ENCODE results near the gene STK39. TPM values are rescaled to one million over a fixed set of nuclear protein-coding genes. Genes with fewer than 3 reads are reported as not detected.

Gene STK39
- total RNA-seq, 2 experiments from 2014 or later: 7.9 to 9.5 TPM

- Mint-ChIP-seq H3K4me1 (ENCODE audit: low read depth) (no peaks in the 10 kb centered on the region), H3K27ac (no peak overlapping the region), H3K9me3 (no peaks in the 10 kb centered on the region), H3K36me3 (ENCODE audit: low read depth) (peaks cover 26% of the 10 kb centered on the region), H3K4me3 (no peak overlapping the region), H3K27me3 (no peaks in the 10 kb centered on the region)
- ATAC-seq (ENCODE audit: poor library complexity) (no peak), DNase-seq (no peak)
- H3K27ac ChIP-seq (ENCODE audit: low read depth in 1 of 2, low read length in 2 of 2): no peak overlapping the region
- H3K36me3 ChIP-seq (ENCODE audit: insufficient read depth, low read length): peaks cover 45% of the 10 kb centered on the region
- POLR2A ChIA-PET: no interaction called here
- no peaks in the 10 kb centered on the region for H3K27me3 ChIP-seq (ENCODE audit: control insufficient read depth in 1 of 2, insufficient read depth in 2 of 2, low read length in 2 of 2)
- H3K4me1 ChIP-seq (ENCODE audit: insufficient read depth, low read length): no peaks in the 10 kb centered on the region
- intact Hi-C loops (cut with DNase I, micrococcal nuclease): no loop called here
- H3K9me3 ChIP-seq (ENCODE audit: control insufficient read depth in 1 of 2, insufficient read depth in 1 of 2, low read length in 2 of 2): no peaks in the 10 kb centered on the region
- TF ChIP-seq CTCF (IDR thresholded peaks at IDR 0.05): no peak
- H3K4me3 ChIP-seq (ENCODE audit: low read length): no peak overlapping the region
- CTCF ChIA-PET: no interaction called here
These were observed 126.7 kb downstream of the STK39 start for GRCh38 chr2:168120730-168121129.

GRCh38 chr2:168120310-168120709 lies 127.1 kb downstream of the STK39 start:
- no peak for TF ChIP-seq CTCF (IDR thresholded peaks at IDR 0.05)
- ATAC-seq (ENCODE audit: poor library complexity) (no peak), DNase-seq (no peak)
- Histone ChIP-seq H3K4me3 (ENCODE audit: low read length) (no peak overlapping the region), H3K27ac (ENCODE audit: low read depth in 1 of 2, low read length in 2 of 2) (no peak overlapping the region), H3K36me3 (ENCODE audit: insufficient read depth, low read length) (peaks cover 44% of the 10 kb centered on the region), H3K9me3 (ENCODE audit: control insufficient read depth in 1 of 2, insufficient read depth in 1 of 2, low read length in 2 of 2) (no peaks in the 10 kb centered on the region), H3K4me1 (ENCODE audit: insufficient read depth, low read length) (no peaks in the 10 kb centered on the region), H3K27me3 (ENCODE audit: control insufficient read depth in 1 of 2, insufficient read depth in 2 of 2, low read length in 2 of 2) (no peaks in the 10 kb centered on the region)
- Mint-ChIP-seq H3K4me3 (no peak overlapping the region), H3K9me3 (no peaks in the 10 kb centered on the region), H3K4me1 (ENCODE audit: low read depth) (no peaks in the 10 kb centered on the region), H3K36me3 (ENCODE audit: low read depth) (peaks cover 26% of the 10 kb centered on the region), H3K27me3 (no peaks in the 10 kb centered on the region), H3K27ac (no peak overlapping the region)
- CTCF ChIA-PET: interaction anchor here (2.1 kb wide), 1 partner anchor 45 kb away, joined by 5 read pairs; no protein-coding TSS in a partner anchor
- POLR2A ChIA-PET: no interaction called here
- intact Hi-C loops (cut with DNase I, micrococcal nuclease): no loop called here

GRCh38 chr2:168119515-168120141 lies 127.8 kb downstream of the STK39 start:
- H3K4me3 Mint-ChIP-seq: no peak overlapping the region
- ChIA-PET CTCF (interaction anchor here (1.0 to 2.1 kb wide), 7 partner anchors 9 to 150 kb away, joined by 3 to 10 read pairs (median 4); no protein-coding TSS in a partner anchor), POLR2A (no interaction called here)
- no peak overlapping the region for H3K4me3 ChIP-seq (ENCODE audit: low read length)
- ATAC-seq (ENCODE audit: poor library complexity) (peak; percentile 29), DNase-seq (peak in 4 of 14 experiments; percentile 24 to 61 (median 51))
- no peaks in the 10 kb centered on the region for H3K9me3 ChIP-seq (ENCODE audit: control insufficient read depth in 1 of 2, insufficient read depth in 1 of 2, low read length in 2 of 2)
- intact Hi-C loops (cut with DNase I, micrococcal nuclease): loop anchor here (2.0 kb wide), 2 partner anchors 1419 to 1581 kb away; no protein-coding TSS in a partner anchor
- H3K9me3 Mint-ChIP-seq: no peaks in the 10 kb centered on the region
- H3K27ac ChIP-seq (ENCODE audit: low read depth in 1 of 2, low read length in 2 of 2): no peak overlapping the region
- H3K4me1 ChIP-seq (ENCODE audit: insufficient read depth, low read length): no peaks in the 10 kb centered on the region
- no peaks in the 10 kb centered on the region for H3K27me3 ChIP-seq (ENCODE audit: control insufficient read depth in 1 of 2, insufficient read depth in 2 of 2, low read length in 2 of 2)
- H3K36me3 ChIP-seq (ENCODE audit: insufficient read depth, low read length): peaks cover 41% of the 10 kb centered on the region
- no peaks in the 10 kb centered on the region for H3K4me1 Mint-ChIP-seq (ENCODE audit: low read depth)
- peaks cover 26% of the 10 kb centered on the region for H3K36me3 Mint-ChIP-seq (ENCODE audit: low read depth)
- no peaks in the 10 kb centered on the region for H3K27me3 Mint-ChIP-seq
- no peak overlapping the region for H3K27ac Mint-ChIP-seq
- peak; percentile 49 for TF ChIP-seq CTCF (IDR thresholded peaks at IDR 0.05)
